Measurements from ENCODE around the gene RELN.

Gene RELN

DNA sequence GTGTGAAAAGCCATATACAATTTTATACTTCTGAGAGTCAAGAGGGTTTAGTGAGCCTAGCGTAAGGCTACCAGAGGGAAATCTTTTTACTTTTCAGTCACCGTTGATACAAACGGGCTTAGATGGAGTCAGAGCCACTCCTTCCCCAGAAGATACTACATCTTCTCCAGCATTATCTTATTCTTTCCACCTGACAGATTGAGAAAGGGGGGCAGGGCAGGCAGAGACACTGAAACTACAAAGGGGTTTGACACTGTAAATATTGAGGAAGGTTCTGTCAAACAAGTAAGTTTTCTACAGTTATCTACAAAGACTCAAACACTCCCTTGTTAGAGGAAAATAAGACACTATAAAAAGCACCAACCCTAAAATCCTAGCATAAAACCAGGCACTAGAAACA, 100.0 kb downstream of the RELN start:
- DNase-seq (ENCODE audit: low spot score) = no peak
- TF ChIP-seq, protein P1, sequence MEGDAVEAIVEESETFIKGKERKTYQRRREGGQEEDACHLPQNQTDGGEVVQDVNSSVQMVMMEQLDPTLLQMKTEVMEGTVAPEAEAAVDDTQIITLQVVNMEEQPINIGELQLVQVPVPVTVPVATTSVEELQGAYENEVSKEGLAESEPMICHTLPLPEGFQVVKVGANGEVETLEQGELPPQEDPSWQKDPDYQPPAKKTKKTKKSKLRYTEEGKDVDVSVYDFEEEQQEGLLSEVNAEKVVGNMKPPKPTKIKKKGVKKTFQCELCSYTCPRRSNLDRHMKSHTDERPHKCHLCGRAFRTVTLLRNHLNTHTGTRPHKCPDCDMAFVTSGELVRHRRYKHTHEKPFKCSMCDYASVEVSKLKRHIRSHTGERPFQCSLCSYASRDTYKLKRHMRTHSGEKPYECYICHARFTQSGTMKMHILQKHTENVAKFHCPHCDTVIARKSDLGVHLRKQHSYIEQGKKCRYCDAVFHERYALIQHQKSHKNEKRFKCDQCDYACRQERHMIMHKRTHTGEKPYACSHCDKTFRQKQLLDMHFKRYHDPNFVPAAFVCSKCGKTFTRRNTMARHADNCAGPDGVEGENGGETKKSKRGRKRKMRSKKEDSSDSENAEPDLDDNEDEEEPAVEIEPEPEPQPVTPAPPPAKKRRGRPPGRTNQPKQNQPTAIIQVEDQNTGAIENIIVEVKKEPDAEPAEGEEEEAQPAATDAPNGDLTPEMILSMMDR (IDR thresholded peaks at IDR 0.05; ENCODE audit: extremely low read depth, missing control alignments) = no peak

DNA sequence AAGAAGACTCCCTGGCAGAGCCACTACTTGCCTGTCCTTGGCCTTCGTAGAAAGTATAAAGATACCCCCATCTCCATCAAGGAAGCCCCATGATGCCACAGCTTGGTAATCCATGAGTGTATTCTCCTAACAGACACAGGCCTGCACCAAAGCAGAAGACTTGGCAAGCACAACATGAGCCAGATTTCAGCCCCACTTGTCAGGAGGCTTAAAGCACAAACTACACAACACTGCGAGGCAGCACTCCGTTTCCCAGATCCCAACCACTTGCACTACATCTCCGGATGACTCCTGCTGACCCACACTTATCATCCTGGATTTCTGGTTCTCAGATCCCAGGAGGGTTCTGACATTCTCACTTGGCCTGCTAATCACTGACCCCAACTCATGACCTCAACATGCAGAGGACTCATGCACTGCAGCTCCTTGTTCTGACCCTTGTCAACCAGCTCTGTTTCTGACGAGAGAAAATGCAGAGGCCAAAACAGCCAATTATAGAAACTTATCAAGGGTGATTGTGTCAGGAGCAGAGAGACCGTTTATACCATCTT, 100.8 kb downstream of the RELN start:
- TF ChIP-seq, protein P1 (IDR thresholded peaks at IDR 0.05; ENCODE audit: extremely low read depth, missing control alignments) = no peak

DNA sequence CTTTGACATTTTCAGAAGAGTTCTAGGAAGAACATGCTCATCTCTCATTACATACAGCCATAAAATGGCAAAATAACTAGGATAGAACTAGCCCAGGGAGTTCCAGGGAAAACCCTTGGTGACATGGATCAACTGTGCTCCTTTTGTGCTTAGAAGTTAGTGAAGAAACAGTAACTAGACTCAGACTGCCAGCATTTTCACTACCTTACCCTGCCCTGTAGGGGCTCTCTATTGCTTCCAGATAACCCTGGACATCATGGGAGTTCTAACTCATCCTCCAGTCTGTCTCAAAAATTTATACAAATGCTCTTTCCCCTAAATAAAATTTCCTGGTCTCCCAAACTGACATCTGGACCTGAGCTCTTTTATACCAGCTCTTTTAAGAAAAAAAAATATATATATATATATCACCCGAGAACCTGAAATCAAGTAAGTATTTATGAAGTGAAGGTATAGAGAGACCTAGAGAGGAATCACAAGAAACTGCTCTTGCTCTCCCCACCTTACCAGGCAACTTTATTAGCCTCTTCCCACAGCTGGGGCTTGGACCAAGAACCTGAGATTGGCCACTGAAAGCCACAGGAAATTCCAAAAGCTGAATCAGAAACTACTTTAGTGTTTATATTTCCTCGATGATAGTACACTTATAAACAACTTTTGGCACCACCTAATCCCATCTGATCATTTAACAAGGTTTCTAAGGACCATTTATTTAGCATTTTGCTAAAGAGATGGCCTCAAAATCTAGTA, 101.4 kb downstream of the RELN start:
- TF ChIP-seq, protein P1 (IDR thresholded peaks at IDR 0.05; ENCODE audit: extremely low read depth, missing control alignments) = no peak
- DNase-seq (ENCODE audit: low spot score) = no peak

More for the DNA sequence above, 100.8 kb downstream of the RELN start:
- DNase-seq (ENCODE audit: low spot score) = no peak

DNA sequence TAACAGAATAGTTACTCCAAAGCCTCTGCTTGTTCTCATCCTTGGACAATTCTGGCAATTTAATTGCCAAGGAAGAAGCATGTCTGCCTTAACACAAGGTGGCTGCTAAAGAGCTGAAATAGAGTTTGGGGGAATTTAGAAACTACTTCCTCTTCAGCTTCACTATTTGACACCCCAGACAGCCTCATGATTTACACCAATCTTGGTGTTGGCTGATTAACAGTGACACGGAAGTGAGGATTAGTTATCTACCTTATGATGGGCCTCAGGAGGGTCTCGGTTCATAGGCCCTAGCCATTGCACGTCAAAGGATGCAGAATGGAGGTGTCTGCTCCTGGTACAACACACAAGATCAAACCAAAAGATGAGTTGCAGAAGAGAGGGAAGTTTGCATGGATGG, 102.4 kb downstream of the RELN start:
- DNase-seq (ENCODE audit: low spot score) = no peak
- TF ChIP-seq, protein P1 (IDR thresholded peaks at IDR 0.05; ENCODE audit: extremely low read depth, missing control alignments) = no peak

DNA sequence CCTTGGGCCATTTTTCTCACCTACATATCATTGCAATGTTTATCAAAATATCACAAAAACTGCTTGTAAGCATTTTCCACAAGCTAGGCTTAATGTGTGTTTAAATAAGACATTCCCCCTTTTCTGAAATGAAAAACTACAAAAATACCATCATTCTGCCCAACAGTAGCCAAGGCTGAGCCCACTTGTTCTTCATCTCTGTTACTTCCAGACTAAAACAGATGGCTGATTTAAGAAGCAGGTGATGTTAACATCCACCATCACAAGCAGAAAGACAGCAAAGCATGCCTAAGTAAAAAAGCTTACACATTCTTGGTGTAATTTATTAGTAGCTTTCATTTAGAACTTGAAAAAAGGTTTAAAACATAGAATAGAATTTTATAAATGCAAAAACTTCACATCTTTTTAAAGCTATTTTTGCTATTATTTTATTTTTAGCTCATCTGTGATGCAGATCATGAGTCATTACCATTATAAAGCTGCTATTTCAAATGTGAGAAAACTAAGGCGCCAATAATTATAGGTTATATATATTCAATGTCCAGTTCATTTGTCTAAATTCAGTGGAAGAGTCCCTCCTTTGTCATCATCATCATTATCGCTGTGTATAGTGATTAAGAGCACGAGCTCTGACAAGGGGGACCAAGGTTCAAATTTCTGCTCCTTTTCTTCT, 109.4 kb downstream of the RELN start:
- TF ChIP-seq, protein P1 (IDR thresholded peaks at IDR 0.05; ENCODE audit: extremely low read depth, missing control alignments) = no peak
- DNase-seq (ENCODE audit: low spot score) = no peak

DNA sequence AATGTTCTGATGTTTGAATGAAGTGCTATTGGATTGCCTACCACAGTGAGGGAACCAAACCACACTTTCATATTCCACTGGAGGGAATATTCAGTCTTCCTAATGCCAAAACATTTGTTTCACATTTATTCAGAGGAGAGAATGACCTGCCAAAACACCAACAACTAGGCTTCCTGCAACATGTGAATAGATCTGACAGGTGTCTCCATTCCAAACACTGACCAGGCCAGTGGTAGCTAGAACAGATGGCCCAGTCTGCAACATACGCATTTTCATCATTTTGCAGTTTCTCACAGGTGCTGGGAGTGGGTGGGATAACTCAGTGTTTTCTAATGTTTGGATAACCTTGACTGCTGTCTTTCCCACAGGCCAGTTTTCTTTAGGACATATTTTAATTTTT, 110.0 kb downstream of the RELN start:
- TF ChIP-seq, protein P1 (IDR thresholded peaks at IDR 0.05; ENCODE audit: extremely low read depth, missing control alignments) = no peak

DNA sequence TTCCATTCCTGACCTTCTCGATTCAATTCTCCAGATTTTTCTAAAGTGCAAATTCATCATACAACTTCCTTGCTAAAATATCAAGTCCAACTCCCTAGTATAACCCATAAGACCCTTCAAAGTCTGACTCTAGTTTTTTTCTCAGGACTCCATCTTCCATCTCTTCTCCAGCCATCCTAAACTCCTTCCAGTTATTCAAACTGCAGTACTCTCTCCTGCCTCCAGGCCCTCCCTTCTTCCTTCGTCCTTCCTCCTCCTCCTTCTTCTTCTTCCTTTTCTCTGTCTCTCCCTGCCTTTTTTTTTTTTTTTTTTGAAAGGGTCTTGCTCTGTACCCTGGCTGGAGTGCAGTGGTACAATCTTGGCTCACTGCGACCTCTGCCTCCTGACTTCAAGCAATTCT, 111.9 kb downstream of the RELN start:
- no peak for DNase-seq (ENCODE audit: low spot score)
- TF ChIP-seq, protein P1 (IDR thresholded peaks at IDR 0.05; ENCODE audit: extremely low read depth, missing control alignments) = no peak

More for the DNA sequence above, 110.0 kb downstream of the RELN start:
- no peak for DNase-seq (ENCODE audit: low spot score)

Data from GM20000 (cell line).